ENCODE data around the gene CCDC91. TPM values are rescaled to one million over a fixed set of nuclear protein-coding genes. Genes with fewer than 3 reads are reported as not detected.

The CCDC91 gene
- total RNA-seq, 1 donor from 2014 or later = 46.3 TPM

DNA sequence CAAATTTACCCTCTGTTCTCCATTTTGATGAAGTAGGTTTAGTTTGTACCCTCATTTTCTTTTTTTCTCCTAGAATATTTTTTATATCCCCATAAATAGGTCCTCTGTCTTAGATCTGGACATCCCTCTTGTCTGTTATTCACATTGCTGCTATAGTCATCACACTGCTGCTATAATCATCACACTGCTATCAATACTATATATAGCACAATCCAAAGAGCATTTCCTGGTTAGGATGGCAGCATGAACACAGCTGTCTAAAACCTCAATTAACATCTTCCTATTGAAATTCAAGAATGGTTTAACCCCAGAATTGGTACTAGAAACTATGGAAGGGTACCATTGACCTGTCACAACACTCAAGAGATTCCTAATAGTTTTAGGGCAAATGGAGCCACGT is 27.6 kb upstream of the CCDC91 start:
- no peak for ATAC-seq (ENCODE audit: low read depth)
- Mint-ChIP-seq H3K27me3 (peaks cover 2% of the 10 kb centered on the region), H3K27ac (no peak overlapping the region), H3K4me1 (no peaks in the 10 kb centered on the region), H3K9me3 (no peaks in the 10 kb centered on the region), H3K4me3 (no peak overlapping the region), H3K36me3 (ENCODE audit: low read depth) (no peaks in the 10 kb centered on the region)
- TF ChIP-seq, protein P1, sequence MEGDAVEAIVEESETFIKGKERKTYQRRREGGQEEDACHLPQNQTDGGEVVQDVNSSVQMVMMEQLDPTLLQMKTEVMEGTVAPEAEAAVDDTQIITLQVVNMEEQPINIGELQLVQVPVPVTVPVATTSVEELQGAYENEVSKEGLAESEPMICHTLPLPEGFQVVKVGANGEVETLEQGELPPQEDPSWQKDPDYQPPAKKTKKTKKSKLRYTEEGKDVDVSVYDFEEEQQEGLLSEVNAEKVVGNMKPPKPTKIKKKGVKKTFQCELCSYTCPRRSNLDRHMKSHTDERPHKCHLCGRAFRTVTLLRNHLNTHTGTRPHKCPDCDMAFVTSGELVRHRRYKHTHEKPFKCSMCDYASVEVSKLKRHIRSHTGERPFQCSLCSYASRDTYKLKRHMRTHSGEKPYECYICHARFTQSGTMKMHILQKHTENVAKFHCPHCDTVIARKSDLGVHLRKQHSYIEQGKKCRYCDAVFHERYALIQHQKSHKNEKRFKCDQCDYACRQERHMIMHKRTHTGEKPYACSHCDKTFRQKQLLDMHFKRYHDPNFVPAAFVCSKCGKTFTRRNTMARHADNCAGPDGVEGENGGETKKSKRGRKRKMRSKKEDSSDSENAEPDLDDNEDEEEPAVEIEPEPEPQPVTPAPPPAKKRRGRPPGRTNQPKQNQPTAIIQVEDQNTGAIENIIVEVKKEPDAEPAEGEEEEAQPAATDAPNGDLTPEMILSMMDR (IDR thresholded peaks at IDR 0.05) = no peak
- no peak for DNase-seq
- intact Hi-C loops (cut with micrococcal nuclease) = no loop called here
- POLR2A ChIA-PET = no interaction called here
- CTCF ChIA-PET = no interaction called here

DNA sequence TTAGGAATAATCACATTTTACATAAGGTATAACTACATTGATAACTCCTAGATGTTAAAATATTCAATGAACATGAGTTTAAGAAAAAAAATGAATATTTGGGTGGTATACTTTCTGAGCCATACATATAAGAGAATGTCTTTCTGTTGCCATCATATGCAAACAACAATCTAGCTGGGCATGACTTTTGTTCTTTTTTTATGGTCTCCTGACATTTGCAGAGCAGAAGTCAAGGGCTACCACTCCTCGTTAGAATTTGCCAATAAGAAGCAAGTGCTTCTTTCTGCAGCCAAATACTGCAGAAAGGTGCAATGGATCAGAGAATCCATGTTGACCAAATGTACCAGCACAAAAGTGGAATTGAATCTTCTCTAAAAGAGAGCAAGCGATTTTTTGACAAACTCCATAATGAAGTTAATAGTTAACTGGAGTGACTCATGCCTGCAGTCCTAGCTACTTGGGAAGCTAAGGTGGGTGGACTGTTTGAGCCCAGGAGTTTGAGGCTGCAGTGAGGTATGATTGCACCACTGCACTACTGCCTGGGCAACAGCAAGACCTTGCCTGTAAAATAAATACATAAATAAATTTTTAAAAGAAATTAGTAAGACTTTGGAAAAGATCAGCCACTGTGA is 25.5 kb upstream of the CCDC91 start:
- ChIA-PET CTCF (no interaction called here), POLR2A (no interaction called here)
- DNase-seq = no peak
- intact Hi-C loops (cut with micrococcal nuclease) = no loop called here
- Mint-ChIP-seq H3K27me3 (peaks cover 2% of the 10 kb centered on the region), H3K36me3 (ENCODE audit: low read depth) (no peaks in the 10 kb centered on the region), H3K27ac (no peak overlapping the region), H3K4me1 (no peaks in the 10 kb centered on the region), H3K9me3 (no peaks in the 10 kb centered on the region), H3K4me3 (no peak overlapping the region)
- ATAC-seq (ENCODE audit: low read depth) = no peak
- TF ChIP-seq, protein P1 (IDR thresholded peaks at IDR 0.05) = no peak

DNA sequence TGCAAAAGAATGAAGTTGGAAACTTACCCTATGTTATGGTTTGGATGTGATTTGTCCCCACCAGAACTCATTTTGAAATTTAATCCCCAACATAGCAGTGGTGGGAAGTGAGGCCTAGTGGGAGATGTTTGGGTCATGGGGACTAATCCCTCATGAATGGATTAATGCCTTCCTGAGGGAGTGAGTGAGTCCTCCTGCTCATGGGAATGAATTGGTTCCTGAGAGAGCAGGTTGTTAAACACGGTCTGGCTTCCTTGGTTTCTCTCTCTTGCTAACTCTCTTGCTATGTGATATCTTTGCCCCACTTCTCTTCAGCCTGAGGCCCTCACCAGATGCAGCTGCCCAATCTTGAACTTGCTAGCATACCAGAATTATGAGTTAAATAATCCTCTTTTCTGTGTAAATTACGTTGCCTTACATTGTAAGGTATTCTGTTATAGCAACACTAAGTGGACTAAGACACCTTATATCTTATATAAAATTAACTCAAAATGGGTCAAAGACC is 22.2 kb upstream of the CCDC91 start:
- Mint-ChIP-seq H3K36me3 (ENCODE audit: low read depth) (no peaks in the 10 kb centered on the region), H3K27me3 (peaks cover 2% of the 10 kb centered on the region), H3K4me1 (no peaks in the 10 kb centered on the region), H3K4me3 (no peak overlapping the region), H3K27ac (no peak overlapping the region), H3K9me3 (no peaks in the 10 kb centered on the region)
- intact Hi-C loops (cut with micrococcal nuclease) = no loop called here
- POLR2A ChIA-PET = no interaction called here
- ATAC-seq (ENCODE audit: low read depth) (no peak), DNase-seq (no peak)
- CTCF ChIA-PET = no interaction called here
- TF ChIP-seq, protein P1 (IDR thresholded peaks at IDR 0.05) = no peak

DNA sequence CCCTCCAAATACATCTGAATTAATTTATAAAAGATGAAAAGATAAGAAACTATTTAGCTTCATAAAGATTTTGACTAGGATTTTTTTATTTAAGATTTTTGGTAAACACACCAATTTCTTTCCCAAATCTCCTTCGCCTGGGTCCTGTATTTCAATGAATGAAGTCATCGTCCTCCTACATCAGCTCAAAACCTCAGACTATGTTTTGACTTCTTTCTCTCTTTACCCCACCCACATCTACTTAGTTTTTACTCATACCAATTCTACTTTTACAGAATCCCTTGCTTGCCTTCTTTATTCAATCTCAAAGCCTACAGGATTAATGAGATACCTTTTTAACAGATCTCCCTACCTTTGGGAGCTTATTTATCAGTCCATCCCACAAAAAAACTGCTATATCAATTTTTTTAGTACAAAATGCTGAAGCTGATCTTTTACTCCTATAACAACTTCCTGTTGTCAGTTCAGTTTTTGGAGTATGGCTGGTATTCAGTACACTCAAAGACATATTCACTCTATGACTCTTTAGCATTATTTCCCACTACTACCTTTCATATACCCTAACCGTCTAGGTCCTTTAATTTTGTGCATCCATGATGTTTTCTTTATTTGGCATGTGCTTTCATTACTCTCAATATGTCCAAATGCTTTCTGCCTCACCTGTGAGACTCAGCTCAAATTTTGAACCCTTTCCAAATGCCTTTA is 18.7 kb upstream of the CCDC91 start:
- intact Hi-C loops (cut with micrococcal nuclease) = no loop called here
- TF ChIP-seq, protein P1 (IDR thresholded peaks at IDR 0.05) = no peak
- no peaks in the 10 kb centered on the region for H3K4me1 Mint-ChIP-seq
- no peak overlapping the region for H3K4me3 Mint-ChIP-seq
- H3K9me3 Mint-ChIP-seq = peaks cover 4% of the 10 kb centered on the region
- POLR2A ChIA-PET = no interaction called here
- no peaks in the 10 kb centered on the region for H3K27me3 Mint-ChIP-seq
- H3K27ac Mint-ChIP-seq = no peak overlapping the region
- DNase-seq (no peak), ATAC-seq (ENCODE audit: low read depth) (no peak)
- CTCF ChIA-PET = no interaction called here
- H3K36me3 Mint-ChIP-seq (ENCODE audit: low read depth) = no peaks in the 10 kb centered on the region

DNA sequence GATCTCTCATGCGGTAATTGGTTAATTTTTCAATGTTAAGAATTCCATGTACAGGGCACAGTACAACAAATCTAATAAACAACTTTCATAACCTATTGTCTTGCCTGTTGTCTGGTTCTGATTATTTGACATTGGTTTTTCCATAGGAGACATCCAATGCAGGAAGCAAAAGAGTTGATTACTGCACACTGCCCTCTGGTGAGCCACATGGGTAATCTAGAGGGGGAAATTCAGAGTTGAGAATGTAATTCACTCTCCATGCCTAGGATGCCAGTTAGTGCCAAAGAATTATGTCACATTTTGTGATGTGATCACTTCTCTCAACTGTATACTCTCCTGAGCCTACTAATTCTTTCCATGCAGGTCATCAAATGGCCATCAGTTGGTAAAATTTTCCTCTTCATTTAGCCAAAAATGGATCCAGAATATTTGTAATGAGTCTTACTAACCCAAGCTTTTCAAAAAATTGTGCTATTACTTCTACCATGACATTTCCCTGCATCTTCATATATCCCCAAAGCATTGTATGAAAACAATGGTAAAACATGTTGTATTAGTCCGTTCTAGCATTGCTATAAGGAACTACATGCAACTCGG is 17.7 kb upstream of the CCDC91 start:
- no peak overlapping the region for H3K27ac Mint-ChIP-seq
- no peak overlapping the region for H3K4me3 Mint-ChIP-seq
- ATAC-seq (ENCODE audit: low read depth) = no peak
- H3K4me1 Mint-ChIP-seq = no peaks in the 10 kb centered on the region
- TF ChIP-seq, protein P1 (IDR thresholded peaks at IDR 0.05) = no peak
- POLR2A ChIA-PET = no interaction called here
- intact Hi-C loops (cut with micrococcal nuclease) = no loop called here
- H3K27me3 Mint-ChIP-seq = no peaks in the 10 kb centered on the region
- H3K36me3 Mint-ChIP-seq (ENCODE audit: low read depth) = no peaks in the 10 kb centered on the region
- H3K9me3 Mint-ChIP-seq = peaks cover 4% of the 10 kb centered on the region
- DNase-seq = no peak
- CTCF ChIA-PET = no interaction called here

Data from activated B cell treated with CpG ODN at 0.5 μM for 24 hours (primary cell).